NK-92 (cell line): ENCODE results near the gene PARP2.

Experiments used
- DNase-seq: peaks from one replicate; lab custom pipeline; 2025; ENCODE audit not compliant: unreplicated experiment; lab: John Stamatoyannopoulos, UW

The PARP2 gene

GRCh38 chr14:20397511-20397910 lies 54.1 kb downstream of the PARP2 start:
- DNase-seq, result no peak

GRCh38 chr14:20400589-20400964 lies 57.1 kb downstream of the PARP2 start:
- no peak for DNase-seq

GRCh38 chr14:20400965-20401593 lies 57.6 kb downstream of the PARP2 start:
- no peak for DNase-seq

GRCh38 chr14:20403521-20403920 lies 60.1 kb downstream of the PARP2 start:
- DNase-seq, result no peak
